ENCODE measurements around the gene SAE1. TPM values are rescaled to one million over a fixed set of nuclear protein-coding genes. Genes with fewer than 3 reads are reported as not detected.

Gene SAE1
- polyA plus RNA-seq (2013, experiment 1 of 2): 133 TPM
- 135 TPM for polyA plus RNA-seq (2013, experiment 2 of 2)

GRCh38 chr19:47130589-47131227, at the start of gene SAE1:
Gene SAE1 (plus strand): TSS chr19:47130835. CDS start chr19:47130931, 96 bp downstream.
- Histone ChIP-seq H3K4me3 (ENCODE audit: insufficient read depth in 1 of 2, low read depth in 1 of 2, low read length in 2 of 2) (peak within 1 kb of the TSS; percentile 78 to 92), H2AFZ (ENCODE audit: low read depth, low read length) (peak within 1 kb of the TSS; percentile 87), H3K9ac (ENCODE audit: low read length) (peak within 1 kb of the TSS; percentile 96), H4K8ac (ENCODE audit: low read length) (peak within 1 kb of the TSS; percentile 74), H3K18ac (ENCODE audit: low read depth in 1 of 2, low read length in 2 of 2) (peak within 1 kb of the TSS; percentile 56 to 91), H2BK12ac (ENCODE audit: low read length in 2 of 2) (peak within 1 kb of the TSS in 1 of 2 experiments; percentile 33), H3K79me1 (replicated peaks; ENCODE audit: low read length, poor library complexity, severe bottlenecking) (no peaks in the 10 kb centered on the region), H2AK5ac (ENCODE audit: low read length, severe bottlenecking) (no peak within 1 kb of the TSS), H2BK5ac (ENCODE audit: low read depth, low read length, poor library complexity, severe bottlenecking) (peak within 1 kb of the TSS; percentile 82), H3K4ac (ENCODE audit: low read depth in 1 of 2, low read length in 2 of 2) (peak within 1 kb of the TSS; percentile 79 to 94), H3K27ac (ENCODE audit: low read length, poor library complexity, severe bottlenecking) (peak within 1 kb of the TSS; percentile 69), H3K4me2 (ENCODE audit: low read length, poor library complexity, severe bottlenecking) (peak within 1 kb of the TSS; percentile 95), H3K23ac (ENCODE audit: low read length in 2 of 2) (peak within 1 kb of the TSS in 1 of 2 experiments; percentile 95), H3K4me1 (ENCODE audit: control insufficient read depth, insufficient read depth, low read depth, low read length) (peaks cover 6% of the 10 kb centered on the region), H3K36me3 (ENCODE audit: control insufficient read depth in 1 of 2, insufficient read depth in 2 of 2, low read depth in 1 of 2, low read length in 2 of 2) (peaks cover 0 to 7% of the 10 kb centered on the region in 2 experiments), H3K9me3 (ENCODE audit: control insufficient read depth, low read length) (no peaks in the 10 kb centered on the region), H3K27me3 (ENCODE audit: control insufficient read depth in 1 of 2, insufficient read depth in 1 of 2, low read length in 2 of 2) (no peaks in the 10 kb centered on the region), H3K14ac (ENCODE audit: low read length in 2 of 2) (peak within 1 kb of the TSS; percentile 94 to 97), H4K91ac (ENCODE audit: low read length) (peak within 1 kb of the TSS; percentile 64), H2BK120ac (ENCODE audit: low read depth, low read length) (peak within 1 kb of the TSS; percentile 88), H2BK15ac (ENCODE audit: low read depth, poor library complexity, severe bottlenecking) (peak within 1 kb of the TSS; percentile 87)
- DNase-seq: peak; percentile 98
- under 1% methylated on average over 51 of the region's 51 CpGs for WGBS

DNA sequence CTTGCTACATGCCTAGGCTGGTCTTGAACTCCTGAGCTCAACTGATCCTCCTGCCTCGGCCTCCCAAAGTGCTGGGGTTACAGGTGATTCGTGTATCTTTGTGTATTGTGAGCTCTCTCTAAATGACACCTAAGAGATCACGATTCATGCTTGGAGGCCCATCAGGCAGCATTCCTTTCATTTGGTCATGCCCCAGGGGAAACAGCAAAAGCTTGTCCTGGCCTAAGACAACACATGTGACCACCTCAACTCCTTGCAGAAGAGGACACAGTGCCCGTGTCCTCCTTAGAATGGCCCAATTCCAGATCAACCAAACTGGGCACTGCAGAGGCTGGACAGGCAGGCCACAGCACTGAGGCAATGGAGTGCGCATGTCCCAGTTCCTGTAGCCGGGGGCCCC, 49.5 kb upstream of the SAE1 start:
- WGBS: 94% methylated on average over 6 of the region's 6 CpGs
- no peak overlapping the region for H3K4me2 ChIP-seq (ENCODE audit: low read length, poor library complexity, severe bottlenecking)
- no peak overlapping the region for H3K23ac ChIP-seq (ENCODE audit: low read length in 2 of 2)
- no peak overlapping the region for H4K8ac ChIP-seq (ENCODE audit: low read length)
- no peak overlapping the region for H3K27ac ChIP-seq (ENCODE audit: low read length, poor library complexity, severe bottlenecking)
- no peak overlapping the region for H3K4ac ChIP-seq (ENCODE audit: low read depth in 1 of 2, low read length in 2 of 2)
- H4K91ac ChIP-seq (ENCODE audit: low read length): no peak overlapping the region
- H2BK15ac ChIP-seq (ENCODE audit: low read depth, poor library complexity, severe bottlenecking): no peak overlapping the region
- H2AFZ ChIP-seq (ENCODE audit: low read depth, low read length): no peak overlapping the region
- H3K9ac ChIP-seq (ENCODE audit: low read length): no peak overlapping the region
- no peaks in the 10 kb centered on the region for H3K9me3 ChIP-seq (ENCODE audit: control insufficient read depth, low read length)
- no peak overlapping the region for H3K14ac ChIP-seq (ENCODE audit: low read length in 2 of 2)
- H3K4me1 ChIP-seq (ENCODE audit: control insufficient read depth, insufficient read depth, low read depth, low read length): peaks cover 14% of the 10 kb centered on the region
- no peak overlapping the region for H2BK120ac ChIP-seq (ENCODE audit: low read depth, low read length)
- H3K36me3 ChIP-seq (ENCODE audit: control insufficient read depth in 1 of 2, insufficient read depth in 2 of 2, low read depth in 1 of 2, low read length in 2 of 2): peaks cover 83% of the 10 kb centered on the region in 2 experiments
- H2AK5ac ChIP-seq (ENCODE audit: low read length, severe bottlenecking): no peak overlapping the region
- H3K79me1 ChIP-seq (replicated peaks; ENCODE audit: low read length, poor library complexity, severe bottlenecking): peaks cover 14% of the 10 kb centered on the region
- H2BK5ac ChIP-seq (ENCODE audit: low read depth, low read length, poor library complexity, severe bottlenecking): no peak overlapping the region
- no peak for DNase-seq
- H3K4me3 ChIP-seq (ENCODE audit: insufficient read depth in 1 of 2, low read depth in 1 of 2, low read length in 2 of 2): no peak overlapping the region
- H3K18ac ChIP-seq (ENCODE audit: low read depth in 1 of 2, low read length in 2 of 2): no peak overlapping the region
- H3K27me3 ChIP-seq (ENCODE audit: control insufficient read depth in 1 of 2, insufficient read depth in 1 of 2, low read length in 2 of 2): no peaks in the 10 kb centered on the region
- H2BK12ac ChIP-seq (ENCODE audit: low read length in 2 of 2): no peak overlapping the region

- H2AK5ac ChIP-seq (ENCODE audit: low read length, severe bottlenecking): no peak overlapping the region
- no peak overlapping the region for H3K4ac ChIP-seq (ENCODE audit: low read depth in 1 of 2, low read length in 2 of 2)
- H4K8ac ChIP-seq (ENCODE audit: low read length): no peak overlapping the region
- no peak overlapping the region for H3K23ac ChIP-seq (ENCODE audit: low read length in 2 of 2)
- peaks cover 10% of the 10 kb centered on the region for H3K4me1 ChIP-seq (ENCODE audit: control insufficient read depth, insufficient read depth, low read depth, low read length)
- no peak overlapping the region for H3K9ac ChIP-seq (ENCODE audit: low read length)
- 99% methylated on average over 5 of the region's 5 CpGs for WGBS
- no peak overlapping the region for H3K18ac ChIP-seq (ENCODE audit: low read depth in 1 of 2, low read length in 2 of 2)
- H2BK120ac ChIP-seq (ENCODE audit: low read depth, low read length): no peak overlapping the region
- peaks cover 78 to 89% of the 10 kb centered on the region in 2 experiments for H3K36me3 ChIP-seq (ENCODE audit: control insufficient read depth in 1 of 2, insufficient read depth in 2 of 2, low read depth in 1 of 2, low read length in 2 of 2)
- no peaks in the 10 kb centered on the region for H3K9me3 ChIP-seq (ENCODE audit: control insufficient read depth, low read length)
- H4K91ac ChIP-seq (ENCODE audit: low read length): no peak overlapping the region
- no peak for DNase-seq
- H3K27me3 ChIP-seq (ENCODE audit: control insufficient read depth in 1 of 2, insufficient read depth in 1 of 2, low read length in 2 of 2): no peaks in the 10 kb centered on the region
- H3K4me2 ChIP-seq (ENCODE audit: low read length, poor library complexity, severe bottlenecking): no peak overlapping the region
- no peak overlapping the region for H3K4me3 ChIP-seq (ENCODE audit: insufficient read depth in 1 of 2, low read depth in 1 of 2, low read length in 2 of 2)
- no peak overlapping the region for H3K27ac ChIP-seq (ENCODE audit: low read length, poor library complexity, severe bottlenecking)
- no peak overlapping the region for H2AFZ ChIP-seq (ENCODE audit: low read depth, low read length)
- no peak overlapping the region for H2BK12ac ChIP-seq (ENCODE audit: low read length in 2 of 2)
- peaks cover 22% of the 10 kb centered on the region for H3K79me1 ChIP-seq (replicated peaks; ENCODE audit: low read length, poor library complexity, severe bottlenecking)
- H2BK5ac ChIP-seq (ENCODE audit: low read depth, low read length, poor library complexity, severe bottlenecking): no peak overlapping the region
- no peak overlapping the region for H3K14ac ChIP-seq (ENCODE audit: low read length in 2 of 2)
- H2BK15ac ChIP-seq (ENCODE audit: low read depth, poor library complexity, severe bottlenecking): no peak overlapping the region
These were observed 48.1 kb upstream of the SAE1 start for GRCh38 chr19:47082493-47082892.

DNA sequence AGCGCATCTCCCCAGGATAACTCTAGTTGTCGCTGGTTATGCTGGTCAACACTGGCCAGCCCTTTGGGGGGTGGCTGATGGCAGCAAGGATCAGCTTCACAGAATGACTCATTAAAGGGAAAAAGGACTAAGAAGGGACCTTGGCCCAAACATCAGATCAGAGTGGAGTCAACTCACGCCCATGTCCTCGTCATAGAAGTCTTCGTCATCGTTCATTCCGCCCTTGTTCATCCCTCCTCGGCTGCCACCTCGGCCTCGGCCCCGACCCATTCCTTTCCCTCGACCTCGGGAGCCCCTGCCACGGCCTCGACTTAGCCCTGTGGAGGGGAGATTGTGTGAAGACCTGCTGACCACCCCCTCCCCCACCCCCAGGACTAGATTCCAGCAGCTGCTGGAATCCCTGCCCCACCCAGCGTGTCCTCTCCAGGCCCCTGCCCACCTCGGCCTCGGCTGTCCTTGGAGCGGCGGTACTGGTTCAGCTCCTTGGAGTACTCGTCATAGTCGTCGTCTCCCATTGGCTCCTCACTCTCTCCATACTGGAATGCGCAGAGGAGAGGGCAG, 45.7 kb upstream of the SAE1 start:
- Histone ChIP-seq H3K27me3 (ENCODE audit: control insufficient read depth in 1 of 2, insufficient read depth in 1 of 2, low read length in 2 of 2) (no peaks in the 10 kb centered on the region), H3K36me3 (ENCODE audit: control insufficient read depth in 1 of 2, insufficient read depth in 2 of 2, low read depth in 1 of 2, low read length in 2 of 2) (peaks cover 80 to 94% of the 10 kb centered on the region in 2 experiments), H2BK15ac (ENCODE audit: low read depth, poor library complexity, severe bottlenecking) (no peak overlapping the region), H2BK12ac (ENCODE audit: low read length in 2 of 2) (no peak overlapping the region), H4K8ac (ENCODE audit: low read length) (no peak overlapping the region), H3K79me1 (replicated peaks; ENCODE audit: low read length, poor library complexity, severe bottlenecking) (peaks cover 35% of the 10 kb centered on the region), H3K9me3 (ENCODE audit: control insufficient read depth, low read length) (no peaks in the 10 kb centered on the region), H2BK120ac (ENCODE audit: low read depth, low read length) (no peak overlapping the region), H3K9ac (ENCODE audit: low read length) (no peak overlapping the region), H2AK5ac (ENCODE audit: low read length, severe bottlenecking) (no peak overlapping the region), H3K4ac (ENCODE audit: low read depth in 1 of 2, low read length in 2 of 2) (no peak overlapping the region), H3K27ac (ENCODE audit: low read length, poor library complexity, severe bottlenecking) (no peak overlapping the region), H2AFZ (ENCODE audit: low read depth, low read length) (no peak overlapping the region), H2BK5ac (ENCODE audit: low read depth, low read length, poor library complexity, severe bottlenecking) (no peak overlapping the region), H3K14ac (ENCODE audit: low read length in 2 of 2) (no peak overlapping the region), H3K18ac (ENCODE audit: low read depth in 1 of 2, low read length in 2 of 2) (no peak overlapping the region), H3K23ac (ENCODE audit: low read length in 2 of 2) (no peak overlapping the region), H3K4me3 (ENCODE audit: insufficient read depth in 1 of 2, low read depth in 1 of 2, low read length in 2 of 2) (no peak overlapping the region), H3K4me2 (ENCODE audit: low read length, poor library complexity, severe bottlenecking) (no peak overlapping the region), H3K4me1 (ENCODE audit: control insufficient read depth, insufficient read depth, low read depth, low read length) (peaks cover 11% of the 10 kb centered on the region), H4K91ac (ENCODE audit: low read length) (no peak overlapping the region)
- WGBS: 97% methylated on average over 24 of the region's 24 CpGs
- DNase-seq: no peak
